ENCODE measurements around the gene RYR1. TPM values are rescaled to one million over a fixed set of nuclear protein-coding genes. Genes with fewer than 3 reads are reported as not detected.
"Not testable (repeated sequence)": the region's sequence is repeated elsewhere in the genome, so short reads cannot be mapped to it uniquely, and the experiment has no call there.

Gene RYR1
- total RNA-seq, 1 donor from 2014 or later: 0.12 TPM

DNA sequence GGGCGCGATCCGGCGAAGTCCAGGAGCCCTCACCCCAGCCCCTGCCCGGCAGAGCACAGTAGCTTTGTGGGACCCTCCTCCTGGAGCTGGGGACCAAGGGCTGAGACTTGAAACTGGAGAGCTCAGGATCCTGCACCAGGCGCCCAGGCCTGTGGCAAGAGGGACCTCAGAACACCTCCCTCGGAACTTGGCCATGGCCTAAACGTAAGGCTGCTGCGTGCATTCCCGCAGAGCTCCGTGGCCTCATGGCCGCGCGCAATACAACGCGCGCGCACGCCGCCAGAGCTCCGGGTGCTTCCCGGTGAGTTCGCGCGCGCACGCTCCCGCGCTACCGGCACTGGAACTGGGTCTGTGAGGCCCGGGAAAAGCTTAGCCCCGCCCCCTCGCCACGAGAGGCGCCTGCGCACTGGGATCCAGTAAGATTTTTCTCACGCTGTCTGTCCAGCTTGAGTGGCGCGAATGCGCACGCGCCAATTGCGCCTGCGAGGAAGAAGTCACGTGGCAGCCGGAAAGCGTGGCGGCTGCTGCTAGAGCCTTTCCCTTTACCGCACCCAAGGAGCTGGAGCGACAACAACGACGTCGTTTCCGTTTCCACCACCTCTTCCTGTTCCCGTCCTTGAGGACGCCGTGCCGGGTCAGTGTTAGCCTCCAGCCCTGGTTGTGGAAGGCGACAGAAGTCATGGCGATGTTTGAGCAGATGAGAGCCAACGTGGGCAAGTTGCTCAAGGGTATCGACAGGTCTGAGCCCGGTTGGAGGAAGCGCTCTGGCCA is 185.3 kb downstream of the RYR1 start, which contains the start of gene EIF3K:
TSS of gene EIF3K (plus strand) at position 599 of the 771 bp plus-strand sequence. CDS start at position 680, 81 bp downstream.
- H3K4me3 ChIP-seq (ENCODE audit: low read depth, low read length): peak within 1 kb of the TSS; percentile 99
- peak; percentile 81 for DNase-seq (ENCODE audit: low read depth)
- TF ChIP-seq, protein P1, sequence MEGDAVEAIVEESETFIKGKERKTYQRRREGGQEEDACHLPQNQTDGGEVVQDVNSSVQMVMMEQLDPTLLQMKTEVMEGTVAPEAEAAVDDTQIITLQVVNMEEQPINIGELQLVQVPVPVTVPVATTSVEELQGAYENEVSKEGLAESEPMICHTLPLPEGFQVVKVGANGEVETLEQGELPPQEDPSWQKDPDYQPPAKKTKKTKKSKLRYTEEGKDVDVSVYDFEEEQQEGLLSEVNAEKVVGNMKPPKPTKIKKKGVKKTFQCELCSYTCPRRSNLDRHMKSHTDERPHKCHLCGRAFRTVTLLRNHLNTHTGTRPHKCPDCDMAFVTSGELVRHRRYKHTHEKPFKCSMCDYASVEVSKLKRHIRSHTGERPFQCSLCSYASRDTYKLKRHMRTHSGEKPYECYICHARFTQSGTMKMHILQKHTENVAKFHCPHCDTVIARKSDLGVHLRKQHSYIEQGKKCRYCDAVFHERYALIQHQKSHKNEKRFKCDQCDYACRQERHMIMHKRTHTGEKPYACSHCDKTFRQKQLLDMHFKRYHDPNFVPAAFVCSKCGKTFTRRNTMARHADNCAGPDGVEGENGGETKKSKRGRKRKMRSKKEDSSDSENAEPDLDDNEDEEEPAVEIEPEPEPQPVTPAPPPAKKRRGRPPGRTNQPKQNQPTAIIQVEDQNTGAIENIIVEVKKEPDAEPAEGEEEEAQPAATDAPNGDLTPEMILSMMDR (conservative IDR thresholded peaks at IDR 0.05; ENCODE audit: low read depth, low read length): no peak

DNA sequence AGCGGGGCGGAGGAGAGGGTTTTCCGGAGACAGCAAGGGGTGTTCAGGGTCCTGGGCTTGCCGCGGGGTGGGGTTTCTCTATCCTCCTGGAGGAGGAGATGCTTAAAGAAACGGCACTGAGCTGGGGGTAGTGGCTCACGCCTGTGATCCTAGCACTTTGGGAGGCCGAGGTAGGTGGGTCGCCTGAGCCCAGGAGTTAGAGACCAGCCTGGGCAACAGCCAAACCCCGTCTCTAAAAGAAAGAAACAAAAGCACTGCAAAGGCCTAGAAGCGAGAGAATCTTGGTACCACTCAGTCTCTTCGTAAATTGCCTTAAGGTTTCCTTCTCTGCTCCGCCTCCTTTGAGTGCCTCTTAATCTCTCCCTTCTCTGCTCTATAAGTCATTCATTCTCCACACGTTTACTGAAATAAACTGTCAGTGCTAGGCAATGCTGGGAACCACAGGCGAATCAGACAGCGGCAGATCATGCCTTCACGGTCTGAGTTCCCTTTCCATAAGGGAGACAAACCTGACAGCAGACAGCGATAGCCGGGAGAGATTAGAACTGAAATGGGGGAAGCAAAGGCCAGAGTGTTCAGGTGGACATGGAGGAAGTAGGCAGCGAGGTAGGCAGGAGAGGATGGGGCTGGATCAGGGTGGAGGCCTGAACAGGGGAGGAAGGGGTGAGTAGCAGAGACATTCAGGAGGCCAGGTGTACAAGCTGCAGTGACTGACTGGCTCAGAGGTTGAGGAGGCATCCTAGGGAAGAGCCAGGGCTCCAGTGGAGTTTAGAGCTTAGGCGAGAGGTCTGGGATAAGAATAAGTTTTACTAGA is 186.1 kb downstream of the RYR1 start:
- TF ChIP-seq, protein P1 (conservative IDR thresholded peaks at IDR 0.05; ENCODE audit: low read depth, low read length): no peak
- no peak for DNase-seq (ENCODE audit: low read depth)
- H3K4me3 ChIP-seq (ENCODE audit: low read depth, low read length): peak overlapping the region; percentile 99

DNA sequence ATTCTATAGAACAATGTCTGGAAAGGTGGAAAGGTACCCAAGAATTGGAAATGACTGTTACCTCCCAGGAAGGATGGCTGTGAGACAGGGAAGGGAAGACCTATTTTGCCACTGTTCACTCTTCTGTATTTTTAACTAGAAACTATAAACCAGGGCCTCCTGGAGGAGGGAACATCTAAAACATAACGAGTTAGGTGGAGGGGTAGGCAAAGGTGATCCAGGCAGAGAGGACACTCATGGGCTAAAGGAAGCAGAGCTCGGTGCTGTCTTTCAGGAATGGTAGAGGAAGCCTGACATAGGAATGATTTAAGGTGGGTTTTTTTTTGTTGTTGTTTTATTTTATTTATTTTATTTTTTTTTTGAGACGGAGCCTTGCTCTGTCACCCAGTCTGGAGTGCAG is 191.3 kb downstream of the RYR1 start:
- TF ChIP-seq, protein P1 (conservative IDR thresholded peaks at IDR 0.05; ENCODE audit: low read depth, low read length): no peak
- DNase-seq (ENCODE audit: low read depth): no peak
- H3K4me3 ChIP-seq (ENCODE audit: low read depth, low read length): no peak overlapping the region

DNA sequence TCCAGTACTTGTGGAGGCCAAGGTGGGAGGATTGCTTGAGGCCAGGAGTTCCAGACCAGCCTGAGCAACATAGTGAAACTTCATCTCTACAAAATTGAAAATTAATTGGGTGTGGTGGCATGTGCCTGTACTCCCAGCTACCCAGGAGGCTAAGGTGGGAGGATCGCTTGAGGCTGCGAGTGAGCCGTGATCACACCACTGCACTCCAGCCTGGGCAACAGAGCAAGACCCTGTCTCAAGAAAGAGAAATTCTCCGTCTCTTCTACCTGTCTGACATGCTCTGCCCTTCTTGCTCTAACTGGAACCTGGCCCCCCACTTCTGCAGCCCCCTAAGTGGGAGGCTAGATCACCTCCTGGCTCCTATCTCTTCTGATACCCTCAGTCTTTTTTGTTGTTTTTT is 192.9 kb downstream of the RYR1 start:
- DNase-seq (ENCODE audit: low read depth): no peak
- TF ChIP-seq, protein P1 (conservative IDR thresholded peaks at IDR 0.05; ENCODE audit: low read depth, low read length): no peak
- no peak overlapping the region for H3K4me3 ChIP-seq (ENCODE audit: low read depth, low read length)

DNA sequence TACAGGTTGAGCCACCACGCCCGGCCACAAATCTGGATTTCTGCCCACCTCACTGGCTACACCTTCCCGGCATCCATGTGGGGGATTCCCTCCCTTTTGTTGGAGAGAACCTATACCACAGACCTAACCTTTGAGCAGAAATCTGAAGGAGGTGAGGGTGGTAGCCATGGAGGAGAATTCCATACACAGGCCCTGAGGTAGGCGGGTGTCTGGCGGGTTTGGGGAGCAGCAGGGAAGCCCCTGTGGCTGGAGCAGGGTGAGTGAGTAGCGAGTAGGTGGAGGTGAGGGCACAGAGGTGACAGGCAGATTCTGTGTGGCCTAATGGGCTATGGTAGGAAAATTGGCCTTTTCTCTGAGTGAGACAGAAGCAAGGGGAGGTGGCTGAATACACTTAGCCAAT is 196.1 kb downstream of the RYR1 start:
- TF ChIP-seq, protein P1 (conservative IDR thresholded peaks at IDR 0.05; ENCODE audit: low read depth, low read length): no peak
- no peak for DNase-seq (ENCODE audit: low read depth)
- no peak overlapping the region for H3K4me3 ChIP-seq (ENCODE audit: low read depth, low read length)

DNA sequence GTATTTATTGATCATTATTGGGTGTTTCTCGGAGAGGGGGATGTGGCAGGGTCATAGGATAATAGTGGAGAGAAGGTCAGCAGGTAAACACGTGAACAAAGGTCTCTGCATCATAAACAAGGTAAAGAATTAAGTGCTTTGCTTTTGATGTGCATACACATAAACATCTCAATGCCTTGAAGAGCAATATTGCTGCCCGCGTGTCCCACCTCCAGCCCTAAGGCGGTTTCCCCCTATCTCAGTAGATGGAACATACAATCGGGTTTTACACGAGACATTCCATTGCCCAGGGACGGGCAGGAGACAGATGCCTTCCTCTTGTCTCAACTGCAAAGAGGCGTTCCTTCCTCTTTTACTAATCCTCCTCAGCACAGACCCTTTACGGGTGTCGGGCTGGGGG is 197.8 kb downstream of the RYR1 start:
- DNase-seq (ENCODE audit: low read depth); H3K4me3 ChIP-seq (ENCODE audit: low read depth, low read length): not testable (repeated sequence)

DNA sequence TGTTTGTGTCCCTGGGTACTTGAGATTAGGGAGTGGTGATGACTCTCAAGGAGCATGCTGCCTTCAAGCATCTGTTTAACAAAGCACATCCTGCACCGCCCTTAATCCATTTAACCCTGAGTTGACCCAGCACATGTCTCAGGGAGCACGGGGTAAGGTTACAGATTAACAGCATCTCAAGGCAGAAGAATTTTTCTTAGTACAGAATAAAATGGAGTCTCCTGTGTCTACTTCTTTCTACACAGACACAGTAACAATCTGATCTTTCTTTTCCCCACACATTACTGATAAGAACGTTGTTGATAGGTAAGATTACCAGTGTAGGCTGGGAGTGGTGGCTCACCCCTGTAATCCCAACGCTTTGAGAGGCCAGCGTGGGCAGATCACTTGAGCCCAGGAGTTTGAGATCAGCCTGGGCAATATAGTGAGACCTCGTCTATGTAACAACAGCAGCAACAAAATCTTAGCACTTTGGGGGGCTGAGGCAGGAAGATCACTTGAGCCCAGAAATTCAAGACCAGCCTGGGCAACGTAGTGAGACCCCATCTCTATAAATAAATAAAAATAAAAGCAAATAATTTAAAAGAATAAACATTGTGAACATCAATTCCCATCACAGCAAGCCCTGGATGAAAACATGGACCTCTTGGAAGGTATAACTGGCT is 198.5 kb downstream of the RYR1 start:
- not testable (repeated sequence) for DNase-seq (ENCODE audit: low read depth); H3K4me3 ChIP-seq (ENCODE audit: low read depth, low read length)

Data from epithelial cell of proximal tubule (primary cell).